Lower leg skin (tissue), 3 donors: ENCODE data around the gene STUB1.

Source experiments
- POLR2A ChIP-seq, 2 donors: fragments of 450-650 bp; IDR thresholded peaks; one replicate each; pipeline ENCODE4 v1.6.1; 2016 to 2017; ENCODE audit warnings: antibody characterized with exemption in 2 of 2, mild to moderate bottlenecking in 1 of 2, moderate library complexity in 1 of 2
- TF ChIP-seq, protein P1 (sequence below), 3 donors: fragments of 450-650 bp; IDR thresholded peaks; one replicate each; pipeline ENCODE4 v1.5.1; 2016; ENCODE audit warnings: antibody characterized with exemption in 3 of 3, mild to moderate bottlenecking in 3 of 3, moderate library complexity in 2 of 3

DNA sequence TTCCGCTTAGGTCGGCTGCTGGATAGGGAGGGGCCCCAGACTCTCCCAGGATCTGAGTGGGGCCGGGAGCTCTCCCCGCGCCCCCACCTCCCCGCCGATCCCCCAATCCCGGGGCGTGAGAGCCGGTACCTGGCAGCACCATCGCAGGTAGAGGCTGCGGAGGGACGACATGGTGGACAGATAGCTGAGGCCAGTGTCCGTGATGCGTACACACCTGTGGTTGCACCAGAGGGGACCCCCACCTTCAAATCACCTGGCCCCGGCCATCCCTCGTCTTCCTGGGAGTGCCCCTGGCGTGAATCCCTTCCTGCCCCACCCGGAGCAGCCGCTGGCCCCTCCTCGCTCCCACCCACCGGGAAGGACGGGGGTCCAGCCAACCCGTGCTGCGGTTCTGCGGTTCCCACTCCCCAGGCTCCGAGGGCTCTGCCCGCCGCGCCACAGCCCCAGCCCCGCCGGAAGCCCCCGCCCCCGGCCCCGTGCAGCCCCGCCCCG, 14.7 kb downstream of the STUB1 start:
- TF ChIP-seq POLR2A (IDR thresholded peaks at IDR 0.05), result no peak
- TF ChIP-seq, protein P1, sequence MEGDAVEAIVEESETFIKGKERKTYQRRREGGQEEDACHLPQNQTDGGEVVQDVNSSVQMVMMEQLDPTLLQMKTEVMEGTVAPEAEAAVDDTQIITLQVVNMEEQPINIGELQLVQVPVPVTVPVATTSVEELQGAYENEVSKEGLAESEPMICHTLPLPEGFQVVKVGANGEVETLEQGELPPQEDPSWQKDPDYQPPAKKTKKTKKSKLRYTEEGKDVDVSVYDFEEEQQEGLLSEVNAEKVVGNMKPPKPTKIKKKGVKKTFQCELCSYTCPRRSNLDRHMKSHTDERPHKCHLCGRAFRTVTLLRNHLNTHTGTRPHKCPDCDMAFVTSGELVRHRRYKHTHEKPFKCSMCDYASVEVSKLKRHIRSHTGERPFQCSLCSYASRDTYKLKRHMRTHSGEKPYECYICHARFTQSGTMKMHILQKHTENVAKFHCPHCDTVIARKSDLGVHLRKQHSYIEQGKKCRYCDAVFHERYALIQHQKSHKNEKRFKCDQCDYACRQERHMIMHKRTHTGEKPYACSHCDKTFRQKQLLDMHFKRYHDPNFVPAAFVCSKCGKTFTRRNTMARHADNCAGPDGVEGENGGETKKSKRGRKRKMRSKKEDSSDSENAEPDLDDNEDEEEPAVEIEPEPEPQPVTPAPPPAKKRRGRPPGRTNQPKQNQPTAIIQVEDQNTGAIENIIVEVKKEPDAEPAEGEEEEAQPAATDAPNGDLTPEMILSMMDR (IDR thresholded peaks at IDR 0.05), result no peak
